HG03460 (cell line): ENCODE measurements around the gene PTPRE.

Source experiments
- ATAC-seq: cut with Tn5 transposase; IDR thresholded peaks from one replicate; pipeline ENCODE4 v1.9.1; 2021; ENCODE audit not compliant: unreplicated experiment

PTPRE gene

GRCh38 chr10:128111696-128112095 is 204.8 kb downstream of the PTPRE start:
- ATAC-seq = no peak

GRCh38 chr10:128113026-128113425 is 206.1 kb downstream of the PTPRE start:
- ATAC-seq = no peak

- no peak for ATAC-seq
Measured at GRCh38 chr10:128114901-128115300, 208.0 kb downstream of the PTPRE start.

- ATAC-seq = no peak
Measured at GRCh38 chr10:128115356-128115755, 208.5 kb downstream of the PTPRE start.

GRCh38 chr10:128116187-128116586 is 209.3 kb downstream of the PTPRE start:
- no peak for ATAC-seq

- ATAC-seq = no peak
Measured at GRCh38 chr10:128116851-128117615, 210.1 kb downstream of the PTPRE start.

- ATAC-seq = no peak
Measured at GRCh38 chr10:128121750-128122412, 215.0 kb downstream of the PTPRE start.

GRCh38 chr10:128122931-128123330 is 216.0 kb downstream of the PTPRE start:
- ATAC-seq = no peak

- no peak for ATAC-seq
Measured at GRCh38 chr10:128123846-128124245, 216.9 kb downstream of the PTPRE start.

GRCh38 chr10:128124813-128125403 is 218.0 kb downstream of the PTPRE start:
- ATAC-seq = no peak

- no peak for ATAC-seq
Measured at GRCh38 chr10:128125416-128125943, 218.6 kb downstream of the PTPRE start.

- peak; percentile 88 for ATAC-seq
Measured at GRCh38 chr10:128125944-128126764, 219.3 kb downstream of the PTPRE start, which contains the start of gene MKI67. Gene MKI67 (minus strand): TSS chr10:128126423. CDS start chr10:128125667, 756 bp downstream.

GRCh38 chr10:128128582-128128981 is 221.7 kb downstream of the PTPRE start:
- ATAC-seq = no peak

- ATAC-seq = no peak
Measured at GRCh38 chr10:128130051-128130450, 223.1 kb downstream of the PTPRE start.
